K562 (cell line): ENCODE data around the gene SETMAR. TPM values are rescaled to one million over a fixed set of nuclear protein-coding genes. Genes with fewer than 3 reads are reported as not detected.
A peak's percentile ranks its signal among the peaks of the same experiment; 100 is the strongest.

Experiments
- BRD4 ChIP-seq: fragments of 200-600 bp; sonication (generic); IDR thresholded peaks from 2 replicates; pipeline ENCODE4 v1.6.1; 2017; ENCODE audit warnings: inconsistent platforms
- CBX1 ChIP-seq: sonication (generic); IDR thresholded peaks from 2 replicates; pipeline ENCODE4 v1.6.1; 2016; ENCODE audit warnings: antibody characterized with exemption, low read depth, mild to moderate bottlenecking
- HDAC8 ChIP-seq: fragments of 450-650 bp; IDR thresholded peaks from 2 replicates; pipeline ENCODE4 v1.6.1; 2016; ENCODE audit warnings: mild to moderate bottlenecking, missing genetic modification characterization, moderate library complexity, missing compliant biosample characterization
- KLF1 ChIP-seq: fragments of 450-650 bp; IDR thresholded peaks from 2 replicates; pipeline ENCODE4 v1.6.1; 2016; ENCODE audit warnings: missing genetic modification characterization, missing compliant biosample characterization
- LCOR ChIP-seq: sonication (generic); formaldehyde crosslinking; IDR thresholded peaks from 2 replicates; pipeline ENCODE4 v1.8.0; 2022; ENCODE audit warnings: mild to moderate bottlenecking, missing genetic modification reagents
- MTF1 ChIP-seq: fragments of 250-450 bp; sonication (Bioruptor Pico); IDR thresholded peaks from 2 replicates; pipeline ENCODE4 v1.9.0; 2021; ENCODE audit warnings: moderate library complexity, mild to moderate bottlenecking, inconsistent platforms, borderline replicate concordance
- MXI1 ChIP-seq: IDR thresholded peaks from 2 replicates; pipeline ENCODE4 v1.6.1; 2011; ENCODE audit warnings: low read depth, mild to moderate bottlenecking, improper control_type of control experiment, low read length
- MYNN ChIP-seq, 2 experiments: sonication (generic); formaldehyde crosslinking in 1 of 2; IDR thresholded peaks; 2 replicates each; pipeline versions ENCODE4 v1.5.0 to v1.6.1; 2016 to 2020; ENCODE audit warnings: antibody characterized with exemption in 1 of 2, missing genetic modification reagents in 1 of 2
- NRF1 ChIP-seq, 2 experiments: fragments of 450-650 bp; IDR thresholded peaks in 1 of 2; conservative IDR thresholded peaks in 1 of 2; 2 replicates each; pipeline ENCODE4 v1.6.1; 2014; ENCODE audit warnings: mild to moderate bottlenecking in 2 of 2
- PCBP1 ChIP-seq: fragments of 200-400 bp; formaldehyde crosslinking; IDR thresholded peaks from 2 replicates; pipeline ENCODE4 v1.6.1; 2018; ENCODE audit warnings: mild to moderate bottlenecking, low read depth, low read length; ENCODE audit not compliant: poor library complexity, severe bottlenecking
- POLR3A ChIP-seq: IDR thresholded peaks from 2 replicates; pipeline ENCODE4 v1.6.1; 2011; ENCODE audit warnings: borderline replicate concordance, mild to moderate bottlenecking, moderate library complexity; ENCODE audit not compliant: insufficient read length, insufficient read depth; ENCODE audit errors: extremely low read depth
- PRMT5 ChIP-seq: sonication (generic); formaldehyde crosslinking; IDR thresholded peaks from 2 replicates; pipeline ENCODE4 v1.5.0; 2020; ENCODE audit warnings: missing genetic modification reagents
- RBM17 ChIP-seq: fragments of 200-400 bp; formaldehyde crosslinking; IDR thresholded peaks from 2 replicates; pipeline ENCODE4 v1.6.1; 2017; ENCODE audit warnings: low read depth, mild to moderate bottlenecking, low read length, borderline replicate concordance
- SIRT6 ChIP-seq: IDR thresholded peaks from one replicate; pipeline ENCODE4 v1.6.1; 2012; ENCODE audit warnings: low read depth, mild to moderate bottlenecking, control low read depth, inconsistent platforms, low read length, moderate library complexity
- TAL1 ChIP-seq: fragments of 450-650 bp; IDR thresholded peaks from 2 replicates; pipeline ENCODE4 v1.6.1; 2016; ENCODE audit warnings: mild to moderate bottlenecking
- TGIF2 ChIP-seq: sonication (generic); formaldehyde crosslinking; IDR thresholded peaks from 2 replicates; pipeline ENCODE4 v1.8.1; 2022; ENCODE audit warnings: mild to moderate bottlenecking, missing genetic modification reagents, moderate library complexity
- TOE1 ChIP-seq, 2 experiments: fragments of 450-650 bp in 1 of 2; sonication (generic) in 1 of 2; formaldehyde crosslinking in 1 of 2; IDR thresholded peaks; 2 replicates each; pipeline versions ENCODE4 v1.7.1 to v1.8.0; 2016 to 2022; ENCODE audit warnings: borderline replicate concordance in 2 of 2, mild to moderate bottlenecking in 2 of 2, antibody characterized with exemption in 1 of 2, inconsistent platforms in 1 of 2, low read depth in 1 of 2, missing genetic modification reagents in 1 of 2, moderate library complexity in 1 of 2
- XRCC3 ChIP-seq: fragments of 450-650 bp; IDR thresholded peaks from 2 replicates; pipeline ENCODE4 v1.6.1; 2017; ENCODE audit warnings: mild to moderate bottlenecking, moderate library complexity
- ZNF184 ChIP-seq: sonication (generic); formaldehyde crosslinking; IDR thresholded peaks from 2 replicates; pipeline ENCODE4 v1.5.0; 2020; ENCODE audit warnings: missing genetic modification reagents
- ZNF764 ChIP-seq: fragments of 250-450 bp; sonication (Bioruptor Pico); IDR thresholded peaks from 2 replicates; pipeline ENCODE4 v1.4.0; 2020; ENCODE audit warnings: low read depth, mild to moderate bottlenecking, moderate library complexity
- ZNF830 ChIP-seq: fragments of 250-450 bp; sonication (Bioruptor Pico); IDR thresholded peaks from 2 replicates; pipeline ENCODE4 v1.5.0; 2021; ENCODE audit warnings: mild to moderate bottlenecking
- polyA plus RNA-seq, 8 experiments: library from polyadenylated mRNA; depleted of rRNA in 4 of 8; stranded (reverse) in 5 of 8; unstranded in 3 of 8; fragments of >200 nt; fragmentation: Nextera tagmentation in 2 of 8; fragmentation: Illumina TruSeq in 1 of 8; extraction: Ambion mirVana in 2 of 8; extraction: Trizol in 1 of 8; gene quantifications; 2 replicates each; pipeline versions ENCODE4 v1.2.1 to v1.2.3, GENCODE V29; 2011 to 2014; ENCODE audit warnings: inconsistent platforms in 1 of 8, missing spikeins in 1 of 8
- total RNA-seq, 7 experiments: library from RNA; depleted of rRNA in 6 of 7; stranded (reverse); fragments of >200 nt in 6 of 7; fragmentation: Illumina TruSeq in 2 of 7; extraction: Trizol in 2 of 7; gene quantifications; 2 replicates each; pipeline versions ENCODE4 v1.2.1 to v1.2.3, GENCODE V29; 2011 to 2021; ENCODE audit warnings: low replicate concordance in 1 of 7
- TF ChIP-seq, protein P1 (sequence below): fragments of 250-450 bp; sonication (Bioruptor Pico); IDR thresholded peaks from 2 replicates; pipeline ENCODE4 v1.8.0; 2022; ENCODE audit warnings: inconsistent platforms
- TF ChIP-seq, protein P2 (sequence below): fragments of 250-450 bp; sonication (Bioruptor Pico); IDR thresholded peaks from 2 replicates; pipeline ENCODE4 v1.4.0; 2020; ENCODE audit warnings: mild to moderate bottlenecking, moderate library complexity

Gene SETMAR
- total and polyA plus RNA-seq, 9 of the 15 experiments (the other 6 are each of a cell fraction or from before 2014, with no cell fraction given): 5.5 to 25.1 (median 18.2) TPM

DNA sequence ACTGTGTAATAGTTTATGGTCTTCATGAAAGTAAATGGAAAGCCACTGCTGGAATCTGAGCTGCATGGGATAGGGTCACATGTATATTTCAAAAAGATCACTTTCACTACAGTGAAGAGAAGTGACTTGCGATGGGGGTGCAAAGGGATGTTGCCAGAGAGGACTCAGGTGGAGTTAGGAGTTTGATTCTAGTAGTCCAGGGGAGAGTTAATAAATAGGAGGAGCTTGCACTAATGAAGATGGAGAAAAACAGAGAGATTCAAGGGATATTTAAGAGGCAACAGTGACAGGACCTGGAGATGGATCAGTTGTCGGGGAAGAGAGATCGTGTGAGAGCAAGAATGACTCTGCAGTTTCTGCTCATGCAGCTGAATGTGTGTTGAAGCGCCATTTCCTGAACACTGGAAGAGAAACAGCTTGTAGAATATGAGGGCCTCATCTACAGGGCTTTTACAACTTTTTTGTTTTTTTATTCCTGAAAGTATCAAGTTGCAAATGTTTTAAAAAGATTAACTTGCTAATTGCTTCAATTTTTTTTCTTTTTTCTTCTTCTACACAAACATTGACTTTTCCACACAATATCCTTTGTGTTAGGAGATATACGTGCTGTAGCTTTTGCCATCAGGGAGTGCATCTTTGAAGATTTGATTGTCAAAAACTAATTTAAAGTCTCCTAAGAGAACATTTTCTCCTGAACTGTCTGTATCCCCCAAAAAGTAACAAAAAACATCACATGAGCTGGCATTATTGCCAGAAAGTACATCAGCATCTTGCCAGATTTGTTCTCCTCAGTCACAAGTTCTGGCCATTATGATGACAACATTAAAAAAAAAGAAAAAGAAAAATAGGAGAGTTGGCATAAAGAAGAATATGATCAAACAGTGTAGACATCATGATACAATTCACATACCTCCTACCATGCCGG is 37.5 kb downstream of the SETMAR start (continued):
- TF ChIP-seq TOE1 (IDR thresholded peaks at IDR 0.05; ENCODE audit: borderline replicate concordance) (0 out of 2 replicates have a peak, but pooled peaks have one; percentile 50), TOE1 (CRISPR knock-in tag; IDR thresholded peaks at IDR 0.05; ENCODE audit: borderline replicate concordance, low read depth) (no peak), ZNF184 (CRISPR knock-in tag) (no peak), TAL1 (no peak), NRF1 (conservative IDR thresholded peaks at IDR 0.05 in 1 of 2, IDR thresholded peaks at IDR 0.05 in 1 of 2) (0 out of 4 replicates have a peak, but pooled peaks of 1 of the 2 experiments have one; percentile 14), LCOR (CRISPR knock-in tag) (no peak), MTF1 (CRISPR knock-in tag) (no peak), HDAC8 (no peak), KLF1 (no peak), PRMT5 (CRISPR knock-in tag) (no peak), TGIF2 (CRISPR knock-in tag) (no peak), MXI1 (no peak), CBX1 (no peak), XRCC3 (no peak), BRD4 (0 out of 2 replicates have a peak, but pooled peaks have one; percentile 33), ZNF764 (CRISPR knock-in tag) (no peak), RBM17 (no peak), POLR3A (no peak), PCBP1 (no peak), MYNN (IDR thresholded peaks at IDR 0.05) (no peak), MYNN (CRISPR knock-in tag; IDR thresholded peaks at IDR 0.05) (no peak), SIRT6 (no peak), ZNF830 (CRISPR knock-in tag) (no peak)
- TF ChIP-seq, protein P1, sequence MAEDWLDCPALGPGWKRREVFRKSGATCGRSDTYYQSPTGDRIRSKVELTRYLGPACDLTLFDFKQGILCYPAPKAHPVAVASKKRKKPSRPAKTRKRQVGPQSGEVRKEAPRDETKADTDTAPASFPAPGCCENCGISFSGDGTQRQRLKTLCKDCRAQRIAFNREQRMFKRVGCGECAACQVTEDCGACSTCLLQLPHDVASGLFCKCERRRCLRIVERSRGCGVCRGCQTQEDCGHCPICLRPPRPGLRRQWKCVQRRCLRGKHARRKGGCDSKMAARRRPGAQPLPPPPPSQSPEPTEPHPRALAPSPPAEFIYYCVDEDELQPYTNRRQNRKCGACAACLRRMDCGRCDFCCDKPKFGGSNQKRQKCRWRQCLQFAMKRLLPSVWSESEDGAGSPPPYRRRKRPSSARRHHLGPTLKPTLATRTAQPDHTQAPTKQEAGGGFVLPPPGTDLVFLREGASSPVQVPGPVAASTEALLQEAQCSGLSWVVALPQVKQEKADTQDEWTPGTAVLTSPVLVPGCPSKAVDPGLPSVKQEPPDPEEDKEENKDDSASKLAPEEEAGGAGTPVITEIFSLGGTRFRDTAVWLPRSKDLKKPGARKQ (CRISPR knock-in tag): 0 out of 2 replicates have a peak, but pooled peaks have one; percentile 31
- TF ChIP-seq, protein P2, sequence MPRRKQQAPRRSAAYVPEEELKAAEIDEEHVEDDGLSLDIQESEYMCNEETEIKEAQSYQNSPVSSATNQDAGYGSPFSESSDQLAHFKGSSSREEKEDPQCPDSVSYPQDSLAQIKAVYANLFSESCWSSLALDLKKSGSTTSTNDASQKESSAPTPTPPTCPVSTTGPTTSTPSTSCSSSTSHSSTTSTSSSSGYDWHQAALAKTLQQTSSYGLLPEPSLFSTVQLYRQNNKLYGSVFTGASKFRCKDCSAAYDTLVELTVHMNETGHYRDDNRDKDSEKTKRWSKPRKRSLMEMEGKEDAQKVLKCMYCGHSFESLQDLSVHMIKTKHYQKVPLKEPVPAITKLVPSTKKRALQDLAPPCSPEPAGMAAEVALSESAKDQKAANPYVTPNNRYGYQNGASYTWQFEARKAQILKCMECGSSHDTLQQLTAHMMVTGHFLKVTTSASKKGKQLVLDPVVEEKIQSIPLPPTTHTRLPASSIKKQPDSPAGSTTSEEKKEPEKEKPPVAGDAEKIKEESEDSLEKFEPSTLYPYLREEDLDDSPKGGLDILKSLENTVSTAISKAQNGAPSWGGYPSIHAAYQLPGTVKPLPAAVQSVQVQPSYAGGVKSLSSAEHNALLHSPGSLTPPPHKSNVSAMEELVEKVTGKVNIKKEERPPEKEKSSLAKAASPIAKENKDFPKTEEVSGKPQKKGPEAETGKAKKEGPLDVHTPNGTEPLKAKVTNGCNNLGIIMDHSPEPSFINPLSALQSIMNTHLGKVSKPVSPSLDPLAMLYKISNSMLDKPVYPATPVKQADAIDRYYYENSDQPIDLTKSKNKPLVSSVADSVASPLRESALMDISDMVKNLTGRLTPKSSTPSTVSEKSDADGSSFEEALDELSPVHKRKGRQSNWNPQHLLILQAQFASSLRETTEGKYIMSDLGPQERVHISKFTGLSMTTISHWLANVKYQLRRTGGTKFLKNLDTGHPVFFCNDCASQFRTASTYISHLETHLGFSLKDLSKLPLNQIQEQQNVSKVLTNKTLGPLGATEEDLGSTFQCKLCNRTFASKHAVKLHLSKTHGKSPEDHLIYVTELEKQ (CRISPR knock-in tag): no peak
